Neural cell (in vitro differentiated cells): Measurements from ENCODE around the gene BZW2. TPM values are rescaled to one million over a fixed set of nuclear protein-coding genes. Genes with fewer than 3 reads are reported as not detected.

ENCODE experiments used
- H2AFZ ChIP-seq: fragments of 200-600, 300-800 bp; sonication (generic), shearing (Covaris generic); 2 replicates; pipeline ENCODE4 v1.6.0; 2014; ENCODE audit warnings: low read depth, mild to moderate bottlenecking, antibody characterized with exemption, low read length, moderate library complexity
- H3F3A ChIP-seq: fragments of 200-600 bp; shearing (Covaris generic); 2 replicates; pipeline ENCODE4 v1.6.1; 2016; ENCODE audit warnings: mild to moderate bottlenecking, moderate library complexity, mixed read lengths, antibody characterized with exemption, low read length; ENCODE audit not compliant: insufficient read depth, poor library complexity, severe bottlenecking
- H3K27ac ChIP-seq: fragments of 200-600, 300-800 bp; sonication (generic), shearing (Covaris generic); 2 replicates; pipeline ENCODE4 v1.5.1; 2014; ENCODE audit warnings: mild to moderate bottlenecking, low read length, moderate library complexity
- H3K27me3 ChIP-seq: fragments of 300-800, 200-600 bp; sonication (generic), shearing (Covaris generic); 2 replicates; pipeline ENCODE4 v1.6.0; 2014; ENCODE audit warnings: mild to moderate bottlenecking, low read depth, low read length, moderate library complexity; ENCODE audit not compliant: insufficient read depth
- H3K36me3 ChIP-seq: fragments of 300-800, 200-600 bp; sonication (generic), shearing (Covaris generic); 2 replicates; pipeline ENCODE4 v1.5.1; 2014; ENCODE audit warnings: mild to moderate bottlenecking, antibody characterized with exemption, low read length, moderate library complexity; ENCODE audit not compliant: insufficient read depth
- H3K4me2 ChIP-seq: fragments of 300-800, 200-600 bp; sonication (generic), shearing (Covaris generic); 2 replicates; pipeline ENCODE4 v1.6.0; 2014; ENCODE audit warnings: mild to moderate bottlenecking, low read length
- H3K4me3 ChIP-seq: fragments of 300-800, 200-600 bp; sonication (generic), shearing (Covaris generic); 2 replicates; pipeline ENCODE4 v1.5.1; 2014; ENCODE audit warnings: mild to moderate bottlenecking, low read length, moderate library complexity
- H3K79me2 ChIP-seq: fragments of 200-600 bp; shearing (Covaris generic); replicated peaks from 2 replicates; pipeline ENCODE4 v1.6.0; 2014; ENCODE audit warnings: mild to moderate bottlenecking, low read length, moderate library complexity; ENCODE audit not compliant: insufficient read depth
- H3K9ac ChIP-seq: fragments of 300-800, 200-600 bp; sonication (generic), shearing (Covaris generic); 2 replicates; pipeline ENCODE4 v1.6.1; 2016; ENCODE audit warnings: mild to moderate bottlenecking, low read length, mixed read lengths
- H3K9me2 ChIP-seq: fragments of 200-600 bp; shearing (Covaris generic); 2 replicates; pipeline ENCODE4 v1.6.1; 2016; ENCODE audit warnings: mild to moderate bottlenecking, low read length, mixed read lengths; ENCODE audit not compliant: insufficient read depth
- H3K9me3 ChIP-seq: fragments of 200-600, 300-800 bp; sonication (generic), shearing (Covaris generic); 2 replicates; pipeline ENCODE4 v1.6.1; 2016; ENCODE audit warnings: mild to moderate bottlenecking, mixed run types, low read length, moderate library complexity, mixed read lengths
- H4K20me1 ChIP-seq: fragments of 200-600 bp; shearing (Covaris generic); 2 replicates; pipeline ENCODE4 v1.6.1; 2016; ENCODE audit warnings: mild to moderate bottlenecking, mixed run types; ENCODE audit not compliant: insufficient read depth
- CTCF ChIP-seq: fragments of 450-650 bp; IDR thresholded peaks from 2 replicates; pipeline ENCODE4 v1.5.1; 2014; ENCODE audit warnings: antibody characterized with exemption, mild to moderate bottlenecking, moderate library complexity; ENCODE audit not compliant: poor library complexity, severe bottlenecking
- EP300 ChIP-seq: fragments of 450-650 bp; conservative IDR thresholded peaks from 2 replicates; pipeline ENCODE4 v1.6.1; 2014; ENCODE audit warnings: antibody characterized with exemption, mild to moderate bottlenecking, moderate library complexity; ENCODE audit not compliant: poor library complexity, severe bottlenecking
- EZH2 ChIP-seq: fragments of 200-600, 300-800 bp; shearing (Covaris generic), sonication (generic); IDR thresholded peaks from 2 replicates; pipeline ENCODE4 v1.6.1; 2014; ENCODE audit warnings: antibody characterized with exemption, low read length, borderline replicate concordance, mild to moderate bottlenecking; ENCODE audit not compliant: insufficient read depth, poor library complexity, severe bottlenecking
- MXI1 ChIP-seq: fragments of 450-650 bp; conservative IDR thresholded peaks from 2 replicates; pipeline ENCODE4 v1.6.1; 2014; ENCODE audit warnings: antibody characterized with exemption, mild to moderate bottlenecking; ENCODE audit not compliant: poor library complexity, severe bottlenecking
- POLR2AphosphoS5 ChIP-seq: IDR thresholded peaks from 2 replicates; pipeline ENCODE4 v1.6.1; 2012
- RAD21 ChIP-seq: fragments of 450-650 bp; conservative IDR thresholded peaks from 2 replicates; pipeline ENCODE4 v1.6.1; 2014; ENCODE audit warnings: antibody characterized with exemption, mild to moderate bottlenecking, moderate library complexity
- REST ChIP-seq: IDR thresholded peaks from 2 replicates; pipeline ENCODE4 v1.6.1; 2012; ENCODE audit warnings: borderline replicate concordance
- SMC3 ChIP-seq: fragments of 450-650 bp; conservative IDR thresholded peaks from 2 replicates; pipeline ENCODE4 v1.6.1; 2014; ENCODE audit warnings: antibody characterized with exemption, mild to moderate bottlenecking, moderate library complexity; ENCODE audit not compliant: poor library complexity
- TAF1 ChIP-seq: IDR thresholded peaks from 2 replicates; pipeline ENCODE4 v1.6.1; 2012; ENCODE audit warnings: low read depth
- polyA plus RNA-seq: library from polyadenylated mRNA; depleted of rRNA; stranded (reverse); fragments of >200 nt; gene quantifications from 2 replicates; pipeline ENCODE4 v1.2.3, GENCODE V29; 2014

Gene BZW2
- polyA plus RNA-seq, 1 donor from 2014 or later: 203 TPM

DNA sequence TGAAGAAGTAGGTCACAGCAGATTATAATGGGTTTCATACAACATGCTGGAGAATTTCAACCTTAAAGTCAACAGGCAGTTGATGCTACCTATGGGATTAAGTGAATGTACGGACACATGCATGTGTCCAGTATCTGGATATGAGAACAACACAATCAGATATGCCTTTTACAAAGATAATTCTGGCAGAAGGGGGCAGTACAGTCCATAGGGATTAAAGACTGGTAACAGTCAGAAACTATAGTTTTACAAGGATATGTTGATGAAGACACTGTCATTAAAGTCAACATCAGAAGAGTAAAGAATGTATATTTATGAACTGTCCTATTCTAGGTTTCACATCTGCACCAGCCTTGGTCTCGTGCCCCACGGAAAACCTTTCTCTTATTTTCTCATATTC is 41.9 kb upstream of the BZW2 start:
- peaks cover 26% of the 10 kb centered on the region for H3K36me3 ChIP-seq
- no peaks in the 10 kb centered on the region for H3K79me2 ChIP-seq
- H3K27me3 ChIP-seq: no peaks in the 10 kb centered on the region

GRCh38 chr7:16606704-16607103 is 39.3 kb upstream of the BZW2 start:
- no peaks in the 10 kb centered on the region for H3K79me2 ChIP-seq
- peaks cover 15% of the 10 kb centered on the region for H3K36me3 ChIP-seq
- no peak for TF ChIP-seq EZH2
- TF ChIP-seq CTCF: no peak
- TF ChIP-seq RAD21: no peak
- no peak for TF ChIP-seq EP300
- no peak for TF ChIP-seq REST
- no peak for TF ChIP-seq SMC3
- TF ChIP-seq POLR2AphosphoS5: no peak
- no peak for TF ChIP-seq TAF1
- H3K4me2 ChIP-seq: no peak overlapping the region
- H3K9ac ChIP-seq: no peak overlapping the region
- no peaks in the 10 kb centered on the region for H3K9me2 ChIP-seq
- H3F3A ChIP-seq: no peaks in the 10 kb centered on the region
- H4K20me1 ChIP-seq: no peaks in the 10 kb centered on the region
- H2AFZ ChIP-seq: no peak overlapping the region
- H3K4me3 ChIP-seq: no peak overlapping the region
- no peak overlapping the region for H3K27ac ChIP-seq
- no peaks in the 10 kb centered on the region for H3K27me3 ChIP-seq
- H3K9me3 ChIP-seq: no peaks in the 10 kb centered on the region

More for the DNA sequence above, 41.9 kb upstream of the BZW2 start:
- Histone ChIP-seq H3K27ac (no peak overlapping the region), H3K9me2 (no peaks in the 10 kb centered on the region), H4K20me1 (no peaks in the 10 kb centered on the region), H3K4me2 (no peak overlapping the region), H3K4me3 (no peak overlapping the region), H2AFZ (no peak overlapping the region), H3F3A (no peaks in the 10 kb centered on the region), H3K9ac (no peak overlapping the region), H3K9me3 (no peaks in the 10 kb centered on the region)
- TF ChIP-seq SMC3: no peak
- no peak for TF ChIP-seq MXI1
- no peak for TF ChIP-seq RAD21
- TF ChIP-seq CTCF: no peak
- TF ChIP-seq REST: no peak
- no peak for TF ChIP-seq TAF1
- TF ChIP-seq EP300: no peak
